ENCODE results near the gene AFMID. TPM values are rescaled to one million over a fixed set of nuclear protein-coding genes. Genes with fewer than 3 reads are reported as not detected.

AFMID gene
- total and polyA plus RNA-seq, 7 donors, result 6.1 to 32.9 (median 11.4) TPM

DNA sequence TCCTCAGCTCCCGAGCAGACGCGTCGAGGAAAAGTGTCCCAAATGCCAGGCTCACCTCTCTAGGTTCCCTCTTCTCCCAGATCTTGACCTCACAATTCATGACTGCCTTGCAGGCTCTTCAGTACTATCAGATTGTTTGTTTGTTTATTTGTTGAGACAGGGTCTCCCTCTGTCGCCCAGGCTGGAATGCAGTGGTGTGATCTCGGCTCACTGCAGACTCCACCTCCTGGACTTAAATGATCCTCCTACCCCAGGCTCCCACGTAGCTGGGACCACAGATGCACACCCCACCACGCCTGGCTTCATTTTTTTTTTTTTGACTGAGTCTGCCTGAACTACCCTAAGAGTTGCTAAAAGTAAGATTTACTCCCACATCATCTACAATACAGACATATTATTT is 60.1 kb downstream of the AFMID start:
- Histone ChIP-seq H3K4me3 (no peak overlapping the region), H3K4me1 (peaks cover 0 to 9% (median 3%) of the 10 kb centered on the region in 4 donors), H3K36me3 (no peaks in the 10 kb centered on the region), H3K27me3 (peaks cover 0 to 13% (median 0%) of the 10 kb centered on the region in 3 donors), H3K9me3 (no peaks in the 10 kb centered on the region), H3K27ac (no peak overlapping the region)
- intact Hi-C loops (cut with DNase I), result no loop called here
- DNase-seq, result no peak
- WGBS, 2 donors, result 82 to 89% methylated on average over 8 of the region's 8 CpGs
- TF ChIP-seq EP300 (IDR thresholded peaks at IDR 0.05) (no peak), POLR2AphosphoS5 (IDR thresholded peaks at IDR 0.05) (no peak), POLR2A (IDR thresholded peaks at IDR 0.05) (no peak)
- TF ChIP-seq, protein P1, sequence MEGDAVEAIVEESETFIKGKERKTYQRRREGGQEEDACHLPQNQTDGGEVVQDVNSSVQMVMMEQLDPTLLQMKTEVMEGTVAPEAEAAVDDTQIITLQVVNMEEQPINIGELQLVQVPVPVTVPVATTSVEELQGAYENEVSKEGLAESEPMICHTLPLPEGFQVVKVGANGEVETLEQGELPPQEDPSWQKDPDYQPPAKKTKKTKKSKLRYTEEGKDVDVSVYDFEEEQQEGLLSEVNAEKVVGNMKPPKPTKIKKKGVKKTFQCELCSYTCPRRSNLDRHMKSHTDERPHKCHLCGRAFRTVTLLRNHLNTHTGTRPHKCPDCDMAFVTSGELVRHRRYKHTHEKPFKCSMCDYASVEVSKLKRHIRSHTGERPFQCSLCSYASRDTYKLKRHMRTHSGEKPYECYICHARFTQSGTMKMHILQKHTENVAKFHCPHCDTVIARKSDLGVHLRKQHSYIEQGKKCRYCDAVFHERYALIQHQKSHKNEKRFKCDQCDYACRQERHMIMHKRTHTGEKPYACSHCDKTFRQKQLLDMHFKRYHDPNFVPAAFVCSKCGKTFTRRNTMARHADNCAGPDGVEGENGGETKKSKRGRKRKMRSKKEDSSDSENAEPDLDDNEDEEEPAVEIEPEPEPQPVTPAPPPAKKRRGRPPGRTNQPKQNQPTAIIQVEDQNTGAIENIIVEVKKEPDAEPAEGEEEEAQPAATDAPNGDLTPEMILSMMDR (IDR thresholded peaks at IDR 0.05), result no peak

DNA sequence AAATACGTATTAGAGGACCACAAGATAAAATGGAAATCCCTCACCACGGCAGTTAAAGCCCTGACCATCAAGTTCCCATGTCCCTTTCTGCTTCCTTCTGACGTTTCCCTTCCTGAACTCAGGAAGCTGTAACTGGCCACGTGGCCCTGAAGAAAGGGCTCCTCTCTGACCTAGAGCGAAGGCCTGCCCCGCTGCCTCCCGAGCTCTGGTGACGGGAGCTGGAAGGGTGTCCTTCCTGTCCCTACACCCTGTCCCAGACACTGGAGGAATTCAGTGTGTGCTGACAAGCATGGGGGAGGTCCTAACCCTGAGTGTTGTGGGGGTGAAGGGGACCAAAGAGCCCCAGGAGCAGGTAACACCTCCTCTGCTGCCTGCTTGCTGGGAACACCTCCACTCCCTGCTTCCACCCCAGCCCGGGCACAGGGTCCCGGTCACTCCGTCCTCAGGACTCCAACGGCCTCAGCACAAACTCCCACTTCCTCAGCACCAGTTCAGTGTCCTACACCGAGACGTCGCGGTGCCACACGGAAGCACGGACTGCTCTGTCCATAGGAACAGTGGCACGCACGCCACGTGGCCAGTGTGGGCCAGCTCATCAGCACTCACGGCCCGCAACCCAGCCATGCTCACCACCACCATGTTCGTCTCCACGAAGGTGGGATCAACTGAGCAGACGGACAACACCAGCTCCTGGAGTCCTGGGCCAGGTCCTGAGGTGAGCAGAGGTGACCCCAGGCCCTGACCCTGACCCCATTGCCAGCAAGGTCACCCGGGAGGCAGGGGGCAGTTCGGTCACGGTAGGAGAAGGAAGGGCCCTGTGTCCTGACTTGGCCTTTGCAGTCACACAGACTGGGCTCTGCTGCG is 61.1 kb downstream of the AFMID start:
- H3K27ac ChIP-seq, result peak overlapping the region in 1 of 4 donors; percentile 20
- no peaks in the 10 kb centered on the region for H3K9me3 ChIP-seq
- no peak overlapping the region for H3K4me3 ChIP-seq
- WGBS, 2 donors, result 85 to 88% methylated on average over 30 of the region's 30 CpGs
- no peak for DNase-seq
- intact Hi-C loops (cut with DNase I), result no loop called here
- TF ChIP-seq, protein P1 (IDR thresholded peaks at IDR 0.05), result no peak
- TF ChIP-seq POLR2AphosphoS5 (IDR thresholded peaks at IDR 0.05), result no peak
- peaks cover 0 to 9% (median 4%) of the 10 kb centered on the region in 4 donors for H3K4me1 ChIP-seq
- peaks cover 0 to 13% (median 0%) of the 10 kb centered on the region in 3 donors for H3K27me3 ChIP-seq
- no peaks in the 10 kb centered on the region for H3K36me3 ChIP-seq

DNA sequence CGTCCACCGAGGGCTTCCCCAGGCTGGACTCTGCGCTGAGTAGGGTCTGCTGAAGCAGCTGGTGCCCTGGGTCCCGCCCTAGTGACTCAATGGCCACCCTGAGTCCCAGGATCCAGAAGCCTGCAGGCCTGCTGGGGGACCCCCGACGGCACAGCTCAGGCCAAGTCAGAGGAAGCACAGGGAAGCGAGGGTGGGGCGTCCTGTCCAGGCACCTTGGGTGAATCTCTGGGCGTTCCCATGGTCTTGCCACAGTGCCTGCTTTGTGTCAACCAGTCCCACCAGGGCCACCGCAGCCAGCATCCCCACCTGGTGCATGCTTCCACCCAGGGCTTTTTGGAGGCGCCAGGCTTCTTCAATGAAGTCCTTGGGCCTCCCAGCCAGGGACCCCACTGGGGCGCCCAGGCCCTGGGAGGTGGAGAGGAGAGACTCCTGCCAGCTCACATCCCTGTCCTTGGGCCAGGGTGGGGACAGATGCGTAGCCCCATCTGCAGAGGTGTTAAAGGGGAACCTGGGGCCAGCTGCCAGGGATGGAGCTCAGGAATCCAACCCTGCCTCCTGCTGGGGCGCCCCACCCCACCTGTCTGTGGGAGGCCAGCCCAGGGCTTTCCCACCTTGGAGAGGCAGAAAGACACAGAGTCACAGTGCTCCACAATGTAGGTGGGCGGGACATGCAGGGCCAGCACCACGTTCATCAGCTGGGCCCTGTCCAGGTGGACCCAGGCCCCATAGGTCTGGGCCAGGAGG is 62.1 kb downstream of the AFMID start:
- Histone ChIP-seq H3K27me3 (peaks cover 0 to 13% (median 0%) of the 10 kb centered on the region in 3 donors), H3K4me3 (no peak overlapping the region), H3K9me3 (no peaks in the 10 kb centered on the region), H3K27ac (no peak overlapping the region), H3K4me1 (peaks cover 0 to 16% (median 10%) of the 10 kb centered on the region in 4 donors), H3K36me3 (no peaks in the 10 kb centered on the region)
- WGBS, 2 donors, result 86 to 89% methylated on average over 16 of the region's 16 CpGs
- intact Hi-C loops (cut with DNase I), result no loop called here
- no peak for DNase-seq
- TF ChIP-seq, protein P1 (IDR thresholded peaks at IDR 0.05), result no peak
- TF ChIP-seq EP300 (IDR thresholded peaks at IDR 0.05) (no peak), POLR2A (IDR thresholded peaks at IDR 0.05) (no peak), POLR2AphosphoS5 (IDR thresholded peaks at IDR 0.05) (no peak)

DNA sequence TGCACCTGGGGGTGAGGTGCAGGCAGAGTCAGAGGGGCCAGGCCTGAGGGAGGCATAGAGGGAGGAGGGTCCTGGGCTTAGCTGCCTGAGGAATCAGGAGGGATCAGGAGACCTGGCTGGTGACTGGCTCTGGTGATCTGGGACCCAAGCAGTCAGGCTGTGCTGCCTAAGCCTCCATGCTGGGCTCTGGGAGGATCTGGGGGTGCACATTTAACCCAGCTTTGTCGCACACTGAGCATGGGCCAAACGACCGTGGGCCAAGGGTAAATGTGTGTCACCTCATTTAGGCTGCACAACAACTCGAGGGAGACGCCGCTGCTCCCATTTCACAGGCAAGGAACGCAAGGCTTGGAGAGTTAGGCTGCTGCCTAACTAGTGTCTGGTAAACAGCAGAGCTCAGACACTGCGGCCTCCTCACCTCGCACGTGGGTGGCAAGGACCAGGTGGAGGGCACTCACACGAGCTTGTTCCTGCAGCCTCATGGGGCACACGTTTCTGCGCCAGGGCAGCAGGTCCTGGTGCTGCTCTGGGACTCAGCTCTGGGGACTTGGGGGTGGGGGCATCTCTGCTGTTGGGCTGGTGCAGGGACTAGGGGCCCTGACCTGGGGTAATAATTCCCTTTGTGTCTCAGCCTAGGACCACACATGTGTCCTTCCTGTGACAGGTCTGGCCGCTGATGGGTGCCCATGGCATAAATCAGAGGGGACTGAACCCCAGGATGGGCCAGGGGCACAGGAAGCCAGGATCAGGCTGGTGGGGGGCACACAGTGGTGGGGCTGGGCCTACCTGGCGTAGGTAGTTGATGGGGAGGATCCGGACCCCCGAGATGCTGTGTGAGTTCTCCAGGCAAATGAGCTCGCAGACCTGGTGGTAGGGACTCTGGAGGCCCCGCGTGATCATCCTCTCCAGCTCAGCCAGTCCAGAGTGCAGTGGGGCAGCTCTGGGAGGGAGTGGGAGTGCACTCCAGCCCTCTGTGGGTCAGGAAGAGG is 63.0 kb downstream of the AFMID start:
- WGBS, 2 donors, result 73 to 75% methylated on average over 20 of the region's 20 CpGs
- intact Hi-C loops (cut with DNase I), result loop anchor here (1.0 to 5.0 kb wide), 2 partner anchors 172 to 228 kb away; no protein-coding TSS in a partner anchor
- Histone ChIP-seq H3K27ac (no peak overlapping the region), H3K36me3 (no peaks in the 10 kb centered on the region), H3K4me3 (no peak overlapping the region), H3K9me3 (no peaks in the 10 kb centered on the region), H3K4me1 (peaks cover 0 to 16% (median 10%) of the 10 kb centered on the region in 4 donors), H3K27me3 (peaks cover 0 to 13% (median 0%) of the 10 kb centered on the region in 3 donors)
- TF ChIP-seq, protein P1 (IDR thresholded peaks at IDR 0.05), result no peak
- TF ChIP-seq EP300 (IDR thresholded peaks at IDR 0.05), result no peak
- TF ChIP-seq POLR2AphosphoS5 (IDR thresholded peaks at IDR 0.05), result no peak
- TF ChIP-seq POLR2A (IDR thresholded peaks at IDR 0.05), result no peak
- peak; percentile 63 for DNase-seq
